HG03139 (cell line): ENCODE results near the gene MYO5B.

Source experiments
- ATAC-seq: cut with Tn5 transposase; IDR thresholded peaks from one replicate; pipeline ENCODE4 v1.9.1; 2021; ENCODE audit not compliant: unreplicated experiment

MYO5B gene

DNA sequence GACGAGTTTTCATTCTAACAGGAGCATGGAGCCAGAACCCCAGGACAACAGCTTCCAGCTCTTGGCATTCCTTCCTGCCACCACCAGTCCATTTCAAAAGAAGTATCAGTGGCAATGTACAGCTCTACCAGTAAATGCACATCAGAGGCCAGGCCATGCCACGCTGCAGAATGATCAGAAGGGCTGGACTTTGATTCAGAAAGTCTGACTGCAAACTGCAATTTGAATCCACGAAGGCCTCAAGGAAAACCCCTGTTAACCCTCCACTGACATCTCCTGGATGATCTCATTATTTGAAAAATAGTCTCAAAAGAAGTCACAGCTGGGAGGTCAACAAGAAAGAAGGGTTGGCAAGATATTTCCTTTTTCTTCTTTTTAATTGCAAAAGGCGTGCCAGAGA lies 119.2 kb downstream of the MYO5B start:
- no peak for ATAC-seq

DNA sequence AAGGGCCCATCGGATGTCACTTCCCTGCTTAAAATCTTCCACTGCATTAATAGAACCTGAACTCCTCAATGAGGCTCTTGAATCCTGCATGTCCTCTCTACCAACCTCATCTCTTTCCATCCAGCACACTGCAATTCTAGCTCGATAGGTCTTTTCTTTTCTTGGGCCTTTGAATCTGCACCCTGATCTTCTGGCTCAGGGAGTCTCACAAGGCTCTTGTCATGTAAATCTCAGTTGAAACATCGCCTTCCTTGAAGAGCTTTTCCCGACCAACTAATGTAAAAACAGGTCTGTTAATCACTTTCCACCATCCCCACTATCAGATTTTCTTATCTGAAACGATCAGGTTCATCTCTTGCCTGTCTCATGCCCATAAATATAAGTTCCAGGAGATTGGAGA lies 120.5 kb downstream of the MYO5B start:
- ATAC-seq: no peak

DNA sequence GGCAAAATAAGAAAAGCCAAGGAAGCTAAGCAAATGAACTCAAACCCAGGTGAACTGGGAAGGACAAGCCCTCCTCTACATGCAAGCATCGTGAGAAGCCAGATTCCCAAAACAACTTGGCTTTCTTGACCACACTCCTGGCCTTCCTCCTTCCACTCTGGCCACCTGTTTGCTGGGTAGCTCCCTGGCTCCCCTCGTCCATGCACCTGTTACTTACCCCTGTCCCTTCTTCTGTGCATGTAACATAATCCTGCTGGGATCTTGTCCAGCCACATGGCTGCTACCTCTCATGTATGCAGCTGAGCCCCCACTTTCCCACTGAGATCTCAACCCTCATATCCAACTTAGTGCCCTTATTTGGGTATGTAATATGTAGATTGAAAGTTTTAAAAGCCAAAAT lies 121.6 kb downstream of the MYO5B start:
- ATAC-seq: no peak

DNA sequence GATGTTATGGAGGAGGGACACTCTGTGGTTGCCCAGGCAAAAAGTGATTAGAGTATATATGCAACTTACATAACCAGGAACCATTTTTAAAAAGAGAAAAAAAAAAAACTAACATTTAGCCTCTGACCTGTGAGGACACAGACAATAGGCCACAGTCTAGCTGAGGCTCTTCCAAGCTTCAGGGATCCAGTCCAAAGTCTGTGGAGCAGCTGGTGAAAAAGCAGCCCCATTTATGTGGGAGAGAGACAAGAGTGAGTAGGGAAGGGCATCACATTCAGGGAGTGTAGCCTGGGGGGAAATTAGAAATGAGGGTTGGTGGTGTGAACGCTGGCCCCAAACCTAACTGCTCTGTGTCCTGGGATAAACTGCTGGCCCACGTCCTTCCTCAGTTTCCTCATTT lies 122.8 kb downstream of the MYO5B start:
- ATAC-seq: no peak

DNA sequence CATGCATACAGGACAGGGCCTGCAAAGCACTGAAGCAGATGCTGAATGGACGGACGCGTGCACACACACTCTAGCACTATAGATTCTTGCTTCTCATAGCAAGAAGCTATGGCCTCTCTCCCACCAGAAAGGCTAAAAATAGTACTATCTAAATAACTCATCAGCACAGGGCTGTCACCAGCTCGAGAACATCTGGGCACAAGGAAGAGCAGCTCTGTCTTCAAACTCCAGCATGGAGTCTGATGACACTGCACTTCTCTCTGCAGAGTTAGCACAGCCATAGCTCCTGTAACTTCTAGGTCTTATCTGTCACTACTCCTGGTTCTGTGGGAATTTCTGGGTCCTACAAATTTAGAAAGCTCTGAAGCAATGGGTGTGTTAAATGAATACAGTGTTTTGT lies 123.5 kb downstream of the MYO5B start:
- no peak for ATAC-seq

DNA sequence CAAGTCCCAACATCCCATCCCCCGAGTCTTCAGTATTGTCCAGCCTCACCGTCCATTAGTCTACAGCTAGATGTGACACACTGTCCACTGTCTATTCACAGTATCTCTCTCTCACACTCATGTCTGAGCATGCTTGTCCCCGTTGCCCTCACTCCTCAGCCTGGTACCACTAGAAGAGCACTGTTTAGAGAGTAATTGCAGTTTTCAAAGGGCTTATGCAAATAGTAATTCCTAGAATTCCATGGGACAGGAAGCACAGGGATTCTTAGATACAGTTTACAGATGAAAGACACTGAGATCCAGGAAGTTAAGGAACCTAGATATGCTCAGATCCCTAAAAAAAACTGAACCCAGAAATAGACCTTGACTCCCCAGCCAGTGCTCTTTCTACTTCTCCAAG lies 125.5 kb downstream of the MYO5B start:
- ATAC-seq: no peak

DNA sequence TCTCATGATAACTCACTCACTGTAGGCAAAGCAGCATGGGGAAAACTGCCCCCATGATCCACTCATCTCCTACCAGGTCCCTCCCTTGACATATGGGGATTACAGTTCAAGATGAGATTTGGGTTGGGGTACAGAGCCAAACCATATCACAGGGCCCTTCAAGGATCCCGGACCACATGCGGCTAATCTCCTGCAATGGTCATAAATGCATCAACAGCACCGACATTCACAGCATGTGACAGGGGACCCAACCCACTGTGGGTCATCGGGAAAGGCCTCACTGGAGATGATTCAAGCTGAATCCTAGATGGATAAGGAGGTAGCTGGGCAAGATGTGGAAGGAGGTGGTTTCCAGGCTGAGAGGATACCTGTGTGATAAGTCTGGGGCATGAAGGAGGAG lies 129.4 kb downstream of the MYO5B start:
- ATAC-seq: no peak

DNA sequence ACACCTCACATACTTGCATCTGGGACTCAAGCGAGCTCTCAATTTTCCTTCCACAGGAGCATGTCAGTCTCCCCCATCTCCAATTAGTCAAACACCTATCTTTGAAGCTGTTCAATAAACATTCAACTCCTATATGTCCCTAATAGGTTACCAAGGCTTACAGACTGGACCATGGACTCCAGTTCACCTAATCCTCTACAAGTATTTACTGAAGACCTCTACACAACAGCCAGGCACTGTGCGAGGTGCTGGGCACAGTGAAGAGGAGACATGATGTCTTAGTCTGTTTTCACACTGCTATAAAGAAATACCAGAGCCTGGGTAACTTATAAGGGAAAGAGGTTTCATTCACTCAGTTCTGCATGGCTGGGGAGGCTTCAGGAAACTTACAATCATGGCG lies 129.9 kb downstream of the MYO5B start:
- no peak for ATAC-seq

DNA sequence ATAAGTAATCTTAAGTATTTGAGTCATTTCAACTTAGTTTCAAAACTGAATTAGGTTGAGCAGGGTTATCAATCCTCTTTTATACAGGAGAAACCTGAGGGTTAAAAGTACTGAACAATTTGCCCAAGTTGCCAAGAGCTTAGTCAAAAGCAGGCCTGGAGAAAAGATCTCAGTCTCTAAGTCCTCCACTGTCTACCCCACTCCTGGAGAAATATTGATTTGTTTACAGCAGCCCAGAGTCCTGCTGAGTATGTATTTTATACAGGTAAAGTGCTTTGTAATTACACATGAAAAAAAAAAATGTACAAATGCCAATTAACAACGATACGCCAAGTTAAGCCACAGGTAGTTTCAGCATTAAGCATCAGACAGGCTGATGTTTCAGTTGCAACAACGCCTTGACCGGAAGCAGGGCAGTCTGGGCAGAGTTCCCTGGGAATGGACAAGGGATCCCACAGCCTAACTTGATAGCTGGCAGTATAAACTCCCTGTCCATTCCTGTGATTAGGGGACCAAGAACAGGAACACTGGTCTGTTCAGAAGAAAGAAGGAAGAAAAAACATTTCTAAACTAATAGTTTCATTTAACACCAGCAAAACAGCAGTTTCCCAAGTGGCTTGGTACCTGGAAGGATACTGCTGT lies 132.9 kb downstream of the MYO5B start:
- no peak for ATAC-seq

DNA sequence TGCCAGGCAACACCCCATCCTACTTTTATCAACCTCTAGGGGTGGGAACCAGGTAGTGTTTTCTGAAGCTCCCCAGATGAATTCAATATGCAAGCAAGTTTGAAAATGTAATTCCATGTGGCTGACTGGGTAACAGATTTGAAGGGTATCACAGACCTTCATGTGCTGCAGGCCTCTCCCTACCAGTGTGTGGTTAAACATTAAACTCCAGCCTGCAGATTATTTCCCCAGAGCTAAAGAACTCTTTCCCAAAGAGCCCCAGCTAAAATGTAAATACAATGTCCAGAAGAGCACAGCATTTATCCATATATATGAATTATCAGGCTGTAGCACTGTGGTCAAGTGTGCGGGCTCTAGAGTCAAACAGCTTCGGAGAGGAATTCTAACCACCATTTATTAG lies 134.1 kb downstream of the MYO5B start:
- ATAC-seq: no peak

DNA sequence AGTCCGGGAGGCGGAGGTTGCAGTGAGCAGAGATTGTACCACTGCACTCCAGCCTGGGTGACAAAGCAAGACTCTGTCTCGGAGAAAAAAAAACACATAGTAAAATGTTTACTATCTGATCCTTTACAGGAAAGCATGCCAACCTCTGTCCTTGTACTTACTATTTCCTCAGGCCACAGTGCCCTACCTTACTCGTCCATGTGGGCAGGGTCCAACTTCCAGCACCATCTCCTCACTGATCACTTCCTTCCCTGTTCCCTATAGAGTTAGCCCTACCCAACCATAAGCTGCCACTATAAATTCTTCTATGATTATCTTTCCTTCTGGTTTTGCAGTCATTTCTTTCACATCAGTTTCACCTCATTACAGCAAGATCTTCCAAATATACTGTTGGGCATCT lies 136.2 kb downstream of the MYO5B start:
- ATAC-seq: no peak

DNA sequence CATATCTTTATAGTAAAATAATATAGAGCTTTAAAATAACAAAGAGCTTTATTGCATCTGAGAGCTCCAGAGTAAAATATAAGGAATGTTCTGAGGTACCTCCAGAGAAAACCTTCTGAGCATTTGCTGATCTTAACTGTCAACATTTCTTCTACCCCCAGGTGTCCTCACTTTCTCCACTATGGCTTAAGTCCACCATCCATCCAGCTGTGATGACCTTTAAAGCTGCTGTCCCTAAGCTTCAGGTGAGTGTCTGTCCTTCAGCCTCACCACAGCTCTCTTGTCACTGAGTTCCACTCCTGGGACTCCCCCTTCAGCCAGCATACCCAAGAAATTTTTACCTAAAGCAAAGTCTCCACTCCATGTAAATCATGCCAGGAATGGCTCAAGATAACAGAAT lies 137.9 kb downstream of the MYO5B start:
- ATAC-seq: no peak

DNA sequence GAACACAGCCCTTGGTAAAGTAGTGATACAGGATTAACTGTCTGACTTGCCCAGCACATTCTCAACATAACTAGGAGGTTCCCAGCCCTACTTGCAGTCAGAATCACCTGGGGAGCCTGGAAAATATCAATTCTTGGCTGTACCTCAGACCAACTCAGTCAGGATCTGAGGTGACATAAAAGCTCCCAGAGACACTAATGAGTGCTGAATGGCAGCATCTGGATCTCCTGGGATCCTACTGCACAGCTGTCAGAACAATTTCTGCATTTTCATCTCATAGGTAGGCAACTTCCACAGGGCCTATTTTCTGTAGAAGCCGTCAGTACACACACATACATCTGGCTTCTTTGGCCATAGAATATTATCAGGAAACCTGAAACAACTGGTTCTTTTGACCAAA lies 138.8 kb downstream of the MYO5B start:
- no peak for ATAC-seq

DNA sequence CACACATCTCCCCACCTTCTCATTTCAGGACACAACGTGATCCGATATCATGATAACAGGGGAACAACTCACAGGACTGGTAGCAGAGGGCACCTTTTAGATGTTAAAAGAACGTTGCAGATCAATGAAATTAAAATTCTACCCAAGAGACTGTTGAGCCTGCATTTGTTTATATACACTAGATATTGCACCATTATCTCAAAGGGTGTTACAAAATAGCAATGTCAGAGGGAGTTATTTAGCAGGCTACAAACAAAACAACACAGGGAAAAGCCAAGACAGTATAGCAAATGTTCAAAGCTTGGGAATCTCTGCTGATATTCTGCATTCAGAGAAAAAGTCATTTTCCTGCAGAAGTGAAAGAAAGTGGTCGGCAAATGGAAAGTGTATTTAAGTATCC lies 139.5 kb downstream of the MYO5B start:
- ATAC-seq: no peak

DNA sequence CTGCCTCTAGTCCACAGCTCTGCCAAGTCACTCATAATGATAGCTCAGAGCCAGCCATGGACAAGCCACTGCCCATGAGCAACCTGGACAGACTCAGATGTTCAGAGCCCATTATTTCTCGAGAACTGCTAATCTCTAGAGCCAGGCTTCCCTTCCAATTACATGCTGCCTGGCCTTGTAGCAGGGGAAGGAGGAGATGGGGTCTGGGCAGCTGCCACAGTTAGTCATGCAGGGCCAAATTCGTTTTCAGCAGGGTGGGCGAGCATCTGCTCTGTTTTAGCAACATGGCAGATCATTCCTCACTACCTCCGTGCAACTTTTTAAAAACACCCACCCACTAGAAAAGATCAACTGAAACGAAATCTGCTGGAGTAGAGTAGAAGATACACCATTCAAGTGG lies 141.8 kb downstream of the MYO5B start:
- no peak for ATAC-seq

DNA sequence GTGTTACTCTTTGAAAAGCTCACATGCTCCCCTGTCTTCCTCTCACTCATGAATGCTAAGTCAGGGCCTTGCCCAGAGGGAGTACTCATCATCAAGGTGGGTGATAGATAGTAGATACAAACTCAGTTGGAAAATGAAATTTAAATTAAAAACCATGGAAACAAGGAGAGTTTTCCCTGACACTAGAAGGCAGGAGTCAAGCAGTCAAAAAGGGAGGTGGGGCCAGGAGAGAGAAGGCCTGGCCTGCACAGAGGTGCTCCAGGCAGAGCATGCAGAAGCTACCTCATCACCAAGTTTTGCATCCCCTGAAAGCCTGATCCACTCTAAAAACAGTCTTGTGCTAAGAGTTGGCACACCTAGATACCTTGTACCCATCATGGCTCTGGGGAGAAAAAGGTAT lies 143.7 kb downstream of the MYO5B start:
- ATAC-seq: no peak

DNA sequence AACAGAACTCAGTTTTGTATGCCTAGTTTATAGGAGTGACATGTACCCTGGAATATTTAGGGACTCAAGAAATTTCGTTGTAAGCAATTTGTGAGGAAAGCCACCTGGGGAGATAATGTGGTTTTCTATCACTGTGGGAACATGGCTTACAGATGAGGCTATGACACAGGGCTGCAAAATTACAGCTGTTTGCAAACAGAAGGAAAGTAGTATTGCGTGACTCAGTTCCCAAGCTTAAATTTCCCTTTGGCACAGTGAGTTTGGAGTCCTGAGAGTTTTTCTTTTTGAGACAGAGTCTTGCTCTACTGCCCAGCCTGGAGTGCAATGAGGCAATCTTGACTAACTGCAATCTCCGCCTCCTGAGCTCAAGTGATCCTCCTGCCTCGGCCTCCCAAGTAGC lies 149.8 kb downstream of the MYO5B start:
- no peak for ATAC-seq

DNA sequence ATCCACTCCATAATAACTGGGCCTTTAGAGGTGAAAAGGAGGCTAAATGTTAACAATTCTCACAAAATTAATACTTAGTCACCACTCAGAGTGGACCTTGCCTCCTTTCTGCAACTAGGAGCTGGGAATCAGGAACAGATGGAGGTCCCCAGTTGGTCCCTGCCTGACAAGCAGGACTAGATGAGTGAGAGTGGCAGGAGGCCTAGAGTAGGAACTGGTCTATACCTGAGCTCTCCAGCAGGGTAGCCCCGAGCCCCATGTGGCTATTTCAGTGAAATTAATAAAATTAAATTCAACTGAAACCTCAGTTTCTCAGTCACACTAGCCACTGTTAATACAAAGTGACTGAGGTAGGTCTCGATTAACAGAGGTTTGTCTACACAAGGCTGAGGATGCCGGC lies 150.5 kb downstream of the MYO5B start:
- no peak for ATAC-seq

DNA sequence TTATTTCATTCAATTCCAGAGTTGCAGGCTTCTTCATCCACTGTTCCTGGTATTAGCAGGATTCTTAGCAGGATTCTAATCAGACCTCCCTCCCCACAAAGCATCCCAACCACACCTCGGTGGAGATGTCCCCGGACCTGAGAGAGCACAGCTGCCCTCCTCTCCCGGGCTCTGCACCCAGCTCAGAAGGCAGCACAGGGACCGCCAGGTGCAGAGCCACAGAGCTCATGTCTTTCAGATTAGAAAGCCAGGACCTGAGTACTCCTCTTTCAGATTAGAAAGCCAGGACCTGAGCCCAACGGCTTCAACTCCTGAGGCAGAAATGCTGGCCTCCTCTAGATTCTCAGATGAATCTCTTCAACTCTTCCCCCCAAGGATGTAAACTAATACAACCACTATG lies 152.3 kb downstream of the MYO5B start:
- no peak for ATAC-seq

DNA sequence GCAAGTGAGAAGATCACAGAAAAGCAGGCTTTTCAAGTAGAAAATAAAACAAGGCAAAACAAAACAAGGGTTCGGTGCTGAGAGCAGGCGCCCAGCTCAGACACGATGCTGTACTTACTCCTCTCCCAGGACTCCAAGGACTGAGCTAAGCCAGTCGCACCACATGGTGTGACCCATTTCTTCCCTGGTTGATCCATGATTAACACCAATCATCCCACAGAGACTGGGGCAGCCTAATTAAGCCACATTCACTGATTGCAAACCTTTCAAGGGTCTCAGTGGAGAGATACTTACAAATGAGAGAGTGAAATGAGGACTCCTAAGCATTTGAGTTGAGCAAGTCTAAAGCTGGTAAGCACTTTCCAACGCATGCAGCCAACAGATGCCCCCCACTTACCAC lies 155.2 kb downstream of the MYO5B start:
- no peak for ATAC-seq

DNA sequence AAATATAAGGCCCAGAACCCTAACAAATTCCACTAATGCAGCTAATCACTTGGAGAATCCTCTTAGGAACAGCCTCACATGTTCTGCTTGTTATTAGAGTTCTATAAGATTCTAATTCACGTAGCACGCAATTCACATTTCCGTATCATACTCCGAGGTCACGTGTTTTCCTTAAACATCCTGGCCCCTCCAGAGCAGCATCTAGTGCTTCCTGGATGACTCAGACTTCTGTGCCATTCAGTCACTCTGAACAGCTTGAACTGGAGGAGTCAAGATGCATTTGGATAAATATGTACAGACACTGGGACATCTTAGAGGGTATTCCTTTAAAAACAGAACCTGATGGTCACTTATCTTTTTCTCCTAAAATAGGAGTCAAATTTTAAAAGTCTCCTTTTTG lies 156.5 kb downstream of the MYO5B start:
- no peak for ATAC-seq

DNA sequence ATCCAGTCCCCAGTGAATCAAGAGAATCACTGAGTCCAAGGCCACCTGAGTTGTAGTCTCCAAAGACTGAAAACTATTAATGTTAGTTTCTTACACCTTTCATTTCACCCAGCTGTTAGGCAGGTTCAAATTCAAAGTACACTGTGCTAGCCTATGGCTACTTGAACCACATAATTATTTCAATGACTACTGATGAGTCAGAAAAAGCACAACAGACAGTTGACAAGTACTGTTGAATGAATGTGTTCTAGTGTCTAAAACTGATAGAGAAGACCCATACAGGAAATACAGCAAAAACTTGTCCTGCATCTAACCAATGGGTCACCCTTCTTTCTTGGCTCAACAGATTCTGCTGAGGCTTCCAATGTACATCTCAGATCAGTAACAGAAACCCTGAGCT lies 160.9 kb downstream of the MYO5B start:
- ATAC-seq: no peak

DNA sequence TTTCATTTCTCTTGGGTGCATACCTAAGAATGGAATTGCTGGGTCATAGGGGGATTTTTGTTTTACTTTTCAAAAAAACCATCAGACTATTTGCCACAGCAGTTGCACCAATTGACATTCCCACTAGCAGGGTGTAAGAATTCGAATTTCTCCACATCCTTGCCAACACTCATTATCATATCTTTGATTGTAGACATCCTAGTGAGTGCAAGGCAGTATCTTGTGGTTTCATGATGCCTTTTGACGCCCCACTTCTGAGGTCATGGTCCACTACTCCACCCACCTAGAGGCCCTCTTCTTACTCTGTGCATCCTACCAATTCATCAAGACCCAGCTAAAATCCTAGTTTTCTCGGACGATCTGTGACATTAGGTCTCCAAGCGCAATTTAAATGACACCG lies 161.9 kb downstream of the MYO5B start:
- ATAC-seq: no peak

DNA sequence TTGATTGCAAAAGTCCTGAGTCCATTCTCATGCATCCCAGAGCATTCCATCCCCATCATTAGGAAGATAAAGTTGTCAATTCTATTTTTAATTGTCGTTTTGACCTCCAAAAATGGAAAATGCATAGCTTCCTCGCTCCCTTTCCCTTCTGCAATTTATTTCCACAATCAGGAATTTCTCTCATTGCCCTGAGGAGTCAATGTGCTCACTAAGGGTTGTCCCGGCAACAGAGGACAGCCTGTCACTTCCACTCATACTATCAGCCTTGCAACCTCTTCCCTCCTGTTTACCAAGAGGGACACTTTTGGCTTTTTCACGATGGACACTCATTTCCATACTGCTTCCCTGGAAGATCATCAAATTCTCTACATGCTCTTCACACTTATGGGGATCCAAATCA lies 164.8 kb downstream of the MYO5B start:
- ATAC-seq: no peak
